Measurements from ENCODE around the gene CLCN6. TPM values are rescaled to one million over a fixed set of nuclear protein-coding genes. Genes with fewer than 3 reads are reported as not detected.

Gene CLCN6
- total and polyA plus RNA-seq, 2 of the 8 experiments (the other 6 are each of a cell fraction or from before 2014, with no cell fraction given), result 15.7 to 26.0 TPM

DNA sequence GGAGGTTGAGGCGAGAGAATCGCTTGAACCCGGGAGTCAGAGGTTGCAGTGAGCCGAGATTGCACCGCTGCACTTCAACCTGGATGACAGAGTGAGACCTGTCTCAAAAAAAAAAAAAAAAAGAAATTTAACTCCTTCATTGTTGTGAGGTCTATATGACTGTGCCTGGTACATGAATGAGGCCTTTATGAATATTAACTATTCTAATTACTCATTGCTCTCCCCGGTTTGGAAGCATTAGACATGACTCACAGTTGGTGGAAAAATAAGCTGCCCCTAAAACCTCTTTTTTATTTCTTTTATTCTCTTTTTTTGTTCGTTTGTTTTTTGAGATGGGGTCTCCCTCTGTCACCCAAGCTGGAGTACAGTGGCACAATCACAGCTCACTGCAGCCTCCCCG is 49.4 kb downstream of the CLCN6 start (continued):
- TF ChIP-seq, protein P1, sequence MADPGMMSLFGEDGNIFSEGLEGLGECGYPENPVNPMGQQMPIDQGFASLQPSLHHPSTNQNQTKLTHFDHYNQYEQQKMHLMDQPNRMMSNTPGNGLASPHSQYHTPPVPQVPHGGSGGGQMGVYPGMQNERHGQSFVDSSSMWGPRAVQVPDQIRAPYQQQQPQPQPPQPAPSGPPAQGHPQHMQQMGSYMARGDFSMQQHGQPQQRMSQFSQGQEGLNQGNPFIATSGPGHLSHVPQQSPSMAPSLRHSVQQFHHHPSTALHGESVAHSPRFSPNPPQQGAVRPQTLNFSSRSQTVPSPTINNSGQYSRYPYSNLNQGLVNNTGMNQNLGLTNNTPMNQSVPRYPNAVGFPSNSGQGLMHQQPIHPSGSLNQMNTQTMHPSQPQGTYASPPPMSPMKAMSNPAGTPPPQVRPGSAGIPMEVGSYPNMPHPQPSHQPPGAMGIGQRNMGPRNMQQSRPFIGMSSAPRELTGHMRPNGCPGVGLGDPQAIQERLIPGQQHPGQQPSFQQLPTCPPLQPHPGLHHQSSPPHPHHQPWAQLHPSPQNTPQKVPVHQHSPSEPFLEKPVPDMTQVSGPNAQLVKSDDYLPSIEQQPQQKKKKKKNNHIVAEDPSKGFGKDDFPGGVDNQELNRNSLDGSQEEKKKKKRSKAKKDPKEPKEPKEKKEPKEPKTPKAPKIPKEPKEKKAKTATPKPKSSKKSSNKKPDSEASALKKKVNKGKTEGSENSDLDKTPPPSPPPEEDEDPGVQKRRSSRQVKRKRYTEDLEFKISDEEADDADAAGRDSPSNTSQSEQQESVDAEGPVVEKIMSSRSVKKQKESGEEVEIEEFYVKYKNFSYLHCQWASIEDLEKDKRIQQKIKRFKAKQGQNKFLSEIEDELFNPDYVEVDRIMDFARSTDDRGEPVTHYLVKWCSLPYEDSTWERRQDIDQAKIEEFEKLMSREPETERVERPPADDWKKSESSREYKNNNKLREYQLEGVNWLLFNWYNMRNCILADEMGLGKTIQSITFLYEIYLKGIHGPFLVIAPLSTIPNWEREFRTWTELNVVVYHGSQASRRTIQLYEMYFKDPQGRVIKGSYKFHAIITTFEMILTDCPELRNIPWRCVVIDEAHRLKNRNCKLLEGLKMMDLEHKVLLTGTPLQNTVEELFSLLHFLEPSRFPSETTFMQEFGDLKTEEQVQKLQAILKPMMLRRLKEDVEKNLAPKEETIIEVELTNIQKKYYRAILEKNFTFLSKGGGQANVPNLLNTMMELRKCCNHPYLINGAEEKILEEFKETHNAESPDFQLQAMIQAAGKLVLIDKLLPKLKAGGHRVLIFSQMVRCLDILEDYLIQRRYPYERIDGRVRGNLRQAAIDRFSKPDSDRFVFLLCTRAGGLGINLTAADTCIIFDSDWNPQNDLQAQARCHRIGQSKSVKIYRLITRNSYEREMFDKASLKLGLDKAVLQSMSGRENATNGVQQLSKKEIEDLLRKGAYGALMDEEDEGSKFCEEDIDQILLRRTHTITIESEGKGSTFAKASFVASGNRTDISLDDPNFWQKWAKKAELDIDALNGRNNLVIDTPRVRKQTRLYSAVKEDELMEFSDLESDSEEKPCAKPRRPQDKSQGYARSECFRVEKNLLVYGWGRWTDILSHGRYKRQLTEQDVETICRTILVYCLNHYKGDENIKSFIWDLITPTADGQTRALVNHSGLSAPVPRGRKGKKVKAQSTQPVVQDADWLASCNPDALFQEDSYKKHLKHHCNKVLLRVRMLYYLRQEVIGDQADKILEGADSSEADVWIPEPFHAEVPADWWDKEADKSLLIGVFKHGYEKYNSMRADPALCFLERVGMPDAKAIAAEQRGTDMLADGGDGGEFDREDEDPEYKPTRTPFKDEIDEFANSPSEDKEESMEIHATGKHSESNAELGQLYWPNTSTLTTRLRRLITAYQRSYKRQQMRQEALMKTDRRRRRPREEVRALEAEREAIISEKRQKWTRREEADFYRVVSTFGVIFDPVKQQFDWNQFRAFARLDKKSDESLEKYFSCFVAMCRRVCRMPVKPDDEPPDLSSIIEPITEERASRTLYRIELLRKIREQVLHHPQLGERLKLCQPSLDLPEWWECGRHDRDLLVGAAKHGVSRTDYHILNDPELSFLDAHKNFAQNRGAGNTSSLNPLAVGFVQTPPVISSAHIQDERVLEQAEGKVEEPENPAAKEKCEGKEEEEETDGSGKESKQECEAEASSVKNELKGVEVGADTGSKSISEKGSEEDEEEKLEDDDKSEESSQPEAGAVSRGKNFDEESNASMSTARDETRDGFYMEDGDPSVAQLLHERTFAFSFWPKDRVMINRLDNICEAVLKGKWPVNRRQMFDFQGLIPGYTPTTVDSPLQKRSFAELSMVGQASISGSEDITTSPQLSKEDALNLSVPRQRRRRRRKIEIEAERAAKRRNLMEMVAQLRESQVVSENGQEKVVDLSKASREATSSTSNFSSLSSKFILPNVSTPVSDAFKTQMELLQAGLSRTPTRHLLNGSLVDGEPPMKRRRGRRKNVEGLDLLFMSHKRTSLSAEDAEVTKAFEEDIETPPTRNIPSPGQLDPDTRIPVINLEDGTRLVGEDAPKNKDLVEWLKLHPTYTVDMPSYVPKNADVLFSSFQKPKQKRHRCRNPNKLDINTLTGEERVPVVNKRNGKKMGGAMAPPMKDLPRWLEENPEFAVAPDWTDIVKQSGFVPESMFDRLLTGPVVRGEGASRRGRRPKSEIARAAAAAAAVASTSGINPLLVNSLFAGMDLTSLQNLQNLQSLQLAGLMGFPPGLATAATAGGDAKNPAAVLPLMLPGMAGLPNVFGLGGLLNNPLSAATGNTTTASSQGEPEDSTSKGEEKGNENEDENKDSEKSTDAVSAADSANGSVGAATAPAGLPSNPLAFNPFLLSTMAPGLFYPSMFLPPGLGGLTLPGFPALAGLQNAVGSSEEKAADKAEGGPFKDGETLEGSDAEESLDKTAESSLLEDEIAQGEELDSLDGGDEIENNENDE (IDR thresholded peaks at IDR 0.05; ENCODE audit: insufficient replicate concordance, low read length), result no peak
- TF ChIP-seq SIN3A (conservative IDR thresholded peaks at IDR 0.05 in 1 of 2, IDR thresholded peaks at IDR 0.05 in 1 of 2; ENCODE audit: low read depth in 1 of 2, low read length in 2 of 2) (no peak), CEBPB (IDR thresholded peaks at IDR 0.05; ENCODE audit: low read depth, low read length) (no peak), TCF12 (IDR thresholded peaks at IDR 0.05; ENCODE audit: low read depth, low read length) (no peak), SP1 (IDR thresholded peaks at IDR 0.05; ENCODE audit: low read depth, low read length) (no peak), TAF1 (IDR thresholded peaks at IDR 0.05; ENCODE audit: low read depth, low read length) (no peak), RAD21 (IDR thresholded peaks at IDR 0.05 in 1 of 2, conservative IDR thresholded peaks at IDR 0.05 in 1 of 2; ENCODE audit: low read depth in 2 of 2, low read length in 2 of 2) (no peak), POLR2A (IDR thresholded peaks at IDR 0.05; ENCODE audit: control extremely low read depth in 1 of 2, low read depth in 2 of 2, low read length in 2 of 2) (no peak), FOSL1 (IDR thresholded peaks at IDR 0.05; ENCODE audit: insufficient read depth, low read depth, low read length) (no peak)
